ENCODE data around the gene TMEM123.
"Not testable (repeated sequence)": the region's sequence is repeated elsewhere in the genome, so short reads cannot be mapped to it uniquely, and the experiment has no call there.

DNA sequence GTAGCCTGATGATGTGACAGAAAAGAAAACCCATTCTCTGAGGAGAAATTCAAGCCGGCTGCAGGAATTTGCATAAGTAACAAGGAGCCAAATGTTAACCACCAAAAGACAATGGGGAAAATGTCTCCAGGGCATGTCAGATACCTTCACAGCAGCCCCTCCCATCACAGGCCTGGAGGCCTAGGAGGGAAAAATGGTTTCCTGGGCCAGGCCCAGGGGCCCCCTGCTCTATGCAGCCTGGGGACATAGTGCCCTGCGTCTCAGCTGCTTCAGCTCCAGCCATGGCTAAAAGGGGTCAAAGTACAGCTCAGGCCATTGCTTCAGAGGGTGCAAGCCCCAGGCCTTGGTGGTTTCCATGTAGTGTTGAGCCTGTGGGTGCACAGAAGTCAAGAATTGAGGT lies 20.0 kb downstream of the TMEM123 start:
- TF ChIP-seq POLR2A, EP300, POLR2AphosphoS5 (IDR thresholded peaks at IDR 0.05): not testable (repeated sequence)
- TF ChIP-seq, protein P1, sequence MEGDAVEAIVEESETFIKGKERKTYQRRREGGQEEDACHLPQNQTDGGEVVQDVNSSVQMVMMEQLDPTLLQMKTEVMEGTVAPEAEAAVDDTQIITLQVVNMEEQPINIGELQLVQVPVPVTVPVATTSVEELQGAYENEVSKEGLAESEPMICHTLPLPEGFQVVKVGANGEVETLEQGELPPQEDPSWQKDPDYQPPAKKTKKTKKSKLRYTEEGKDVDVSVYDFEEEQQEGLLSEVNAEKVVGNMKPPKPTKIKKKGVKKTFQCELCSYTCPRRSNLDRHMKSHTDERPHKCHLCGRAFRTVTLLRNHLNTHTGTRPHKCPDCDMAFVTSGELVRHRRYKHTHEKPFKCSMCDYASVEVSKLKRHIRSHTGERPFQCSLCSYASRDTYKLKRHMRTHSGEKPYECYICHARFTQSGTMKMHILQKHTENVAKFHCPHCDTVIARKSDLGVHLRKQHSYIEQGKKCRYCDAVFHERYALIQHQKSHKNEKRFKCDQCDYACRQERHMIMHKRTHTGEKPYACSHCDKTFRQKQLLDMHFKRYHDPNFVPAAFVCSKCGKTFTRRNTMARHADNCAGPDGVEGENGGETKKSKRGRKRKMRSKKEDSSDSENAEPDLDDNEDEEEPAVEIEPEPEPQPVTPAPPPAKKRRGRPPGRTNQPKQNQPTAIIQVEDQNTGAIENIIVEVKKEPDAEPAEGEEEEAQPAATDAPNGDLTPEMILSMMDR (IDR thresholded peaks at IDR 0.05): not testable (repeated sequence)

Data from sigmoid colon (tissue), 4 donors.